Measurements from ENCODE around the gene CLIP3. TPM values are rescaled to one million over a fixed set of nuclear protein-coding genes. Genes with fewer than 3 reads are reported as not detected.
A peak's percentile ranks its signal among the peaks of the same experiment; 100 is the strongest.

The CLIP3 gene
- total and polyA plus RNA-seq, 9 of the 15 experiments (the other 6 are each of a cell fraction or from before 2014, with no cell fraction given) = 0.01 to 0.50 (median 0.15) TPM; not detected in 1

DNA sequence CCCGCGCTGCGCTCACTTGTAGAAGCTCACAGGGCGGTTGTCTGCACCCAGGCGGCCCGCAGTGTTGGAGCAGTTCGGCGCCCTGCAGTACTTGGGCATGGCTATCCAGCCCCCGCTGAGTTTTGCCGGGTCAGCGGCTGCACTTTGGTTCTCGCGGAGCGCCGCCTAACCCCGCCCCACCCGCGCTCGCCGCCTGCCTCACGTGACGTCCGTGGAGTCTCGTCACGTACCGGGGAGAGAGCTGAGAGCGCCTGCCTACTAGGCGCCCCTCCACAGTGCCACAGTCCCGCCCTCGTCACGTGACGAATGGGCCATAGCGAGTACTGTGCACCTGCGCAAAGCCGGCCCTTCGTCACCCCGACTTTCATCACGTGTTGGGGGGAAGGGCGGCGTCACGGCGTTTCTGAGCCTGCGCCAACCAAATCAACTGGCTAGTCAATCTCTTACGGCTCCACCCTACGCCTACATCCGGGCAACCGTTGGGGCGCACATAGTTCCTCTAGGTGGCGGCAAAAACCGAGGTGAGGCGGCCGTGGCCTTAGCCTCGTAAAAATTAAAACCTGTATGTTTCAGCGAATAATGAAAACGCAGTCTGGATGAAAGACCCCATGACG is 21.6 kb upstream of the CLIP3 start, which contains the start of gene THAP8 (continued):
- TF ChIP-seq, protein P1, sequence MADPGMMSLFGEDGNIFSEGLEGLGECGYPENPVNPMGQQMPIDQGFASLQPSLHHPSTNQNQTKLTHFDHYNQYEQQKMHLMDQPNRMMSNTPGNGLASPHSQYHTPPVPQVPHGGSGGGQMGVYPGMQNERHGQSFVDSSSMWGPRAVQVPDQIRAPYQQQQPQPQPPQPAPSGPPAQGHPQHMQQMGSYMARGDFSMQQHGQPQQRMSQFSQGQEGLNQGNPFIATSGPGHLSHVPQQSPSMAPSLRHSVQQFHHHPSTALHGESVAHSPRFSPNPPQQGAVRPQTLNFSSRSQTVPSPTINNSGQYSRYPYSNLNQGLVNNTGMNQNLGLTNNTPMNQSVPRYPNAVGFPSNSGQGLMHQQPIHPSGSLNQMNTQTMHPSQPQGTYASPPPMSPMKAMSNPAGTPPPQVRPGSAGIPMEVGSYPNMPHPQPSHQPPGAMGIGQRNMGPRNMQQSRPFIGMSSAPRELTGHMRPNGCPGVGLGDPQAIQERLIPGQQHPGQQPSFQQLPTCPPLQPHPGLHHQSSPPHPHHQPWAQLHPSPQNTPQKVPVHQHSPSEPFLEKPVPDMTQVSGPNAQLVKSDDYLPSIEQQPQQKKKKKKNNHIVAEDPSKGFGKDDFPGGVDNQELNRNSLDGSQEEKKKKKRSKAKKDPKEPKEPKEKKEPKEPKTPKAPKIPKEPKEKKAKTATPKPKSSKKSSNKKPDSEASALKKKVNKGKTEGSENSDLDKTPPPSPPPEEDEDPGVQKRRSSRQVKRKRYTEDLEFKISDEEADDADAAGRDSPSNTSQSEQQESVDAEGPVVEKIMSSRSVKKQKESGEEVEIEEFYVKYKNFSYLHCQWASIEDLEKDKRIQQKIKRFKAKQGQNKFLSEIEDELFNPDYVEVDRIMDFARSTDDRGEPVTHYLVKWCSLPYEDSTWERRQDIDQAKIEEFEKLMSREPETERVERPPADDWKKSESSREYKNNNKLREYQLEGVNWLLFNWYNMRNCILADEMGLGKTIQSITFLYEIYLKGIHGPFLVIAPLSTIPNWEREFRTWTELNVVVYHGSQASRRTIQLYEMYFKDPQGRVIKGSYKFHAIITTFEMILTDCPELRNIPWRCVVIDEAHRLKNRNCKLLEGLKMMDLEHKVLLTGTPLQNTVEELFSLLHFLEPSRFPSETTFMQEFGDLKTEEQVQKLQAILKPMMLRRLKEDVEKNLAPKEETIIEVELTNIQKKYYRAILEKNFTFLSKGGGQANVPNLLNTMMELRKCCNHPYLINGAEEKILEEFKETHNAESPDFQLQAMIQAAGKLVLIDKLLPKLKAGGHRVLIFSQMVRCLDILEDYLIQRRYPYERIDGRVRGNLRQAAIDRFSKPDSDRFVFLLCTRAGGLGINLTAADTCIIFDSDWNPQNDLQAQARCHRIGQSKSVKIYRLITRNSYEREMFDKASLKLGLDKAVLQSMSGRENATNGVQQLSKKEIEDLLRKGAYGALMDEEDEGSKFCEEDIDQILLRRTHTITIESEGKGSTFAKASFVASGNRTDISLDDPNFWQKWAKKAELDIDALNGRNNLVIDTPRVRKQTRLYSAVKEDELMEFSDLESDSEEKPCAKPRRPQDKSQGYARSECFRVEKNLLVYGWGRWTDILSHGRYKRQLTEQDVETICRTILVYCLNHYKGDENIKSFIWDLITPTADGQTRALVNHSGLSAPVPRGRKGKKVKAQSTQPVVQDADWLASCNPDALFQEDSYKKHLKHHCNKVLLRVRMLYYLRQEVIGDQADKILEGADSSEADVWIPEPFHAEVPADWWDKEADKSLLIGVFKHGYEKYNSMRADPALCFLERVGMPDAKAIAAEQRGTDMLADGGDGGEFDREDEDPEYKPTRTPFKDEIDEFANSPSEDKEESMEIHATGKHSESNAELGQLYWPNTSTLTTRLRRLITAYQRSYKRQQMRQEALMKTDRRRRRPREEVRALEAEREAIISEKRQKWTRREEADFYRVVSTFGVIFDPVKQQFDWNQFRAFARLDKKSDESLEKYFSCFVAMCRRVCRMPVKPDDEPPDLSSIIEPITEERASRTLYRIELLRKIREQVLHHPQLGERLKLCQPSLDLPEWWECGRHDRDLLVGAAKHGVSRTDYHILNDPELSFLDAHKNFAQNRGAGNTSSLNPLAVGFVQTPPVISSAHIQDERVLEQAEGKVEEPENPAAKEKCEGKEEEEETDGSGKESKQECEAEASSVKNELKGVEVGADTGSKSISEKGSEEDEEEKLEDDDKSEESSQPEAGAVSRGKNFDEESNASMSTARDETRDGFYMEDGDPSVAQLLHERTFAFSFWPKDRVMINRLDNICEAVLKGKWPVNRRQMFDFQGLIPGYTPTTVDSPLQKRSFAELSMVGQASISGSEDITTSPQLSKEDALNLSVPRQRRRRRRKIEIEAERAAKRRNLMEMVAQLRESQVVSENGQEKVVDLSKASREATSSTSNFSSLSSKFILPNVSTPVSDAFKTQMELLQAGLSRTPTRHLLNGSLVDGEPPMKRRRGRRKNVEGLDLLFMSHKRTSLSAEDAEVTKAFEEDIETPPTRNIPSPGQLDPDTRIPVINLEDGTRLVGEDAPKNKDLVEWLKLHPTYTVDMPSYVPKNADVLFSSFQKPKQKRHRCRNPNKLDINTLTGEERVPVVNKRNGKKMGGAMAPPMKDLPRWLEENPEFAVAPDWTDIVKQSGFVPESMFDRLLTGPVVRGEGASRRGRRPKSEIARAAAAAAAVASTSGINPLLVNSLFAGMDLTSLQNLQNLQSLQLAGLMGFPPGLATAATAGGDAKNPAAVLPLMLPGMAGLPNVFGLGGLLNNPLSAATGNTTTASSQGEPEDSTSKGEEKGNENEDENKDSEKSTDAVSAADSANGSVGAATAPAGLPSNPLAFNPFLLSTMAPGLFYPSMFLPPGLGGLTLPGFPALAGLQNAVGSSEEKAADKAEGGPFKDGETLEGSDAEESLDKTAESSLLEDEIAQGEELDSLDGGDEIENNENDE (IDR thresholded peaks at IDR 0.05; ENCODE audit: low read depth, low read length) = no peak
- TF ChIP-seq, protein P2, sequence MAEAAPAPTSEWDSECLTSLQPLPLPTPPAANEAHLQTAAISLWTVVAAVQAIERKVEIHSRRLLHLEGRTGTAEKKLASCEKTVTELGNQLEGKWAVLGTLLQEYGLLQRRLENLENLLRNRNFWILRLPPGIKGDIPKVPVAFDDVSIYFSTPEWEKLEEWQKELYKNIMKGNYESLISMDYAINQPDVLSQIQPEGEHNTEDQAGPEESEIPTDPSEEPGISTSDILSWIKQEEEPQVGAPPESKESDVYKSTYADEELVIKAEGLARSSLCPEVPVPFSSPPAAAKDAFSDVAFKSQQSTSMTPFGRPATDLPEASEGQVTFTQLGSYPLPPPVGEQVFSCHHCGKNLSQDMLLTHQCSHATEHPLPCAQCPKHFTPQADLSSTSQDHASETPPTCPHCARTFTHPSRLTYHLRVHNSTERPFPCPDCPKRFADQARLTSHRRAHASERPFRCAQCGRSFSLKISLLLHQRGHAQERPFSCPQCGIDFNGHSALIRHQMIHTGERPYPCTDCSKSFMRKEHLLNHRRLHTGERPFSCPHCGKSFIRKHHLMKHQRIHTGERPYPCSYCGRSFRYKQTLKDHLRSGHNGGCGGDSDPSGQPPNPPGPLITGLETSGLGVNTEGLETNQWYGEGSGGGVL (CRISPR knock-in tag; IDR thresholded peaks at IDR 0.05) = no peak
- TF ChIP-seq ETV1 (tag; conservative IDR thresholded peaks at IDR 0.05; ENCODE audit: low read depth) (peak; percentile 50; the same call in 1 of the 2 replicates), ZNF12 (CRISPR knock-in tag; IDR thresholded peaks at IDR 0.05) (no peak), SMAD1 (IDR thresholded peaks at IDR 0.05; ENCODE audit: low read depth, low read length, partially characterized antibody) (no peak), KAT2B (IDR thresholded peaks at IDR 0.05; ENCODE audit: low read depth, low read length) (no peak), FOXA1 (IDR thresholded peaks at IDR 0.05; ENCODE audit: borderline replicate concordance) (no peak)
- TF ChIP-seq, protein P3, sequence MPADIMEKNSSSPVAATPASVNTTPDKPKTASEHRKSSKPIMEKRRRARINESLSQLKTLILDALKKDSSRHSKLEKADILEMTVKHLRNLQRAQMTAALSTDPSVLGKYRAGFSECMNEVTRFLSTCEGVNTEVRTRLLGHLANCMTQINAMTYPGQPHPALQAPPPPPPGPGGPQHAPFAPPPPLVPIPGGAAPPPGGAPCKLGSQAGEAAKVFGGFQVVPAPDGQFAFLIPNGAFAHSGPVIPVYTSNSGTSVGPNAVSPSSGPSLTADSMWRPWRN (IDR thresholded peaks at IDR 0.05; ENCODE audit: low read depth) = peak; percentile 67; the same call in 1 of the 2 replicates
- TF ChIP-seq, protein P4, sequence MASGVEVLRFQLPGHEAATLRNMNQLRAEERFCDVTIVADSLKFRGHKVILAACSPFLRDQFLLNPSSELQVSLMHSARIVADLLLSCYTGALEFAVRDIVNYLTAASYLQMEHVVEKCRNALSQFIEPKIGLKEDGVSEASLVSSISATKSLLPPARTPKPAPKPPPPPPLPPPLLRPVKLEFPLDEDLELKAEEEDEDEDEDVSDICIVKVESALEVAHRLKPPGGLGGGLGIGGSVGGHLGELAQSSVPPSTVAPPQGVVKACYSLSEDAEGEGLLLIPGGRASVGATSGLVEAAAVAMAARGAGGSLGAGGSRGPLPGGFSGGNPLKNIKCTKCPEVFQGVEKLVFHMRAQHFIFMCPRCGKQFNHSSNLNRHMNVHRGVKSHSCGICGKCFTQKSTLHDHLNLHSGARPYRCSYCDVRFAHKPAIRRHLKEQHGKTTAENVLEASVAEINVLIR (CRISPR knock-in tag; IDR thresholded peaks at IDR 0.05) = no peak
- TF ChIP-seq, protein P5, sequence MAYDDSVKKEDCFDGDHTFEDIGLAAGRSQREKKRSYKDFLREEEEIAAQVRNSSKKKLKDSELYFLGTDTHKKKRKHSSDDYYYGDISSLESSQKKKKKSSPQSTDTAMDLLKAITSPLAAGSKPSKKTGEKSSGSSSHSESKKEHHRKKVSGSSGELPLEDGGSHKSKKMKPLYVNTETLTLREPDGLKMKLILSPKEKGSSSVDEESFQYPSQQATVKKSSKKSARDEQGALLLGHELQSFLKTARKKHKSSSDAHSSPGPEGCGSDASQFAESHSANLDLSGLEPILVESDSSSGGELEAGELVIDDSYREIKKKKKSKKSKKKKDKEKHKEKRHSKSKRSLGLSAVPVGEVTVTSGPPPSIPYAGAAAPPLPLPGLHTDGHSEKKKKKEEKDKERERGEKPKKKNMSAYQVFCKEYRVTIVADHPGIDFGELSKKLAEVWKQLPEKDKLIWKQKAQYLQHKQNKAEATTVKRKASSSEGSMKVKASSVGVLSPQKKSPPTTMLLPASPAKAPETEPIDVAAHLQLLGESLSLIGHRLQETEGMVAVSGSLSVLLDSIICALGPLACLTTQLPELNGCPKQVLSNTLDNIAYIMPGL (CRISPR knock-in tag; IDR thresholded peaks at IDR 0.05) = no peak

Measured in K562 (cell line).